GM12874 (cell line): Measurements from ENCODE around the gene LRRC4B.

Source experiments
- CTCF ChIP-seq: IDR thresholded peaks from 2 replicates; pipeline ENCODE4 v1.5.1; 2011; ENCODE audit warnings: low read depth, mild to moderate bottlenecking, control low read depth, low read length, moderate library complexity; ENCODE audit not compliant: insufficient read depth

The LRRC4B gene

GRCh38 chr19:50486823-50487515, 81.3 kb downstream of the LRRC4B start:
- TF ChIP-seq CTCF: peak; percentile 49; the same call in 1 of the 2 replicates

- no peak for TF ChIP-seq CTCF
These were observed 82.8 kb downstream of the LRRC4B start for GRCh38 chr19:50485284-50485955.

- TF ChIP-seq CTCF: no peak
These were observed 85.3 kb downstream of the LRRC4B start for GRCh38 chr19:50482916-50483315.

GRCh38 chr19:50482271-50482855, 85.9 kb downstream of the LRRC4B start:
- no peak for TF ChIP-seq CTCF

- TF ChIP-seq CTCF: no peak
These were observed 86.7 kb downstream of the LRRC4B start for GRCh38 chr19:50481351-50482149.

GRCh38 chr19:50480281-50481111, 87.7 kb downstream of the LRRC4B start:
- no peak for TF ChIP-seq CTCF
